Calu3 (cell line): Measurements from ENCODE around the gene NEURL1. TPM values are rescaled to one million over a fixed set of nuclear protein-coding genes. Genes with fewer than 3 reads are reported as not detected.

ENCODE experiments used
- BruUV-seq: library from RNA; stranded (reverse); fragments of 400-500 nt; replicated peaks from 2 replicates; lab custom pipeline; 2021; lab: Mats Ljungman, UMichigan
- CTCF ChIA-PET: fragments of 300-600 bp; sonication (Branson Sonifier 250); formaldehyde crosslinking; loops from one replicate; lab custom pipeline; 2022; ENCODE audit warnings: antibody characterized with exemption; lab: Charles Lee
- DNase-seq: peaks from one replicate; pipeline ENCODE4 v3.0.0; 2022
- H3K27ac Mint-ChIP-seq: one replicate; pipeline ENCODE4 v1.8.0; 2022; ENCODE audit warnings: mixed read lengths; ENCODE audit not compliant: unreplicated experiment
- H3K27me3 Mint-ChIP-seq: one replicate; pipeline ENCODE4 v1.8.0; 2022; ENCODE audit warnings: mixed read lengths; ENCODE audit not compliant: unreplicated experiment
- H3K36me3 Mint-ChIP-seq: one replicate; pipeline ENCODE4 v1.8.0; 2022; ENCODE audit warnings: mild to moderate bottlenecking, moderate library complexity, mixed read lengths; ENCODE audit not compliant: insufficient read depth, unreplicated experiment
- H3K4me1 Mint-ChIP-seq: one replicate; pipeline ENCODE4 v1.8.0; 2022; ENCODE audit warnings: mild to moderate bottlenecking, low read depth, mixed read lengths; ENCODE audit not compliant: unreplicated experiment
- H3K4me3 Mint-ChIP-seq: one replicate; pipeline ENCODE4 v1.8.0; 2022; ENCODE audit warnings: mild to moderate bottlenecking, low read depth, moderate library complexity, mixed read lengths; ENCODE audit not compliant: unreplicated experiment
- H3K9me3 Mint-ChIP-seq: one replicate; pipeline ENCODE4 v1.8.0; 2022; ENCODE audit warnings: low read depth, mixed read lengths; ENCODE audit not compliant: unreplicated experiment
- intact Hi-C: fragments of 100-400 bp; cut with micrococcal nuclease; formaldehyde crosslinking; loops from one replicate; pipeline ENCODE4 v1.10.0; 2022; ENCODE audit not compliant: unreplicated experiment
- total RNA-seq: library from RNA; stranded (reverse); gene quantifications from 2 replicates; pipeline ENCODE4 v1.2.3, GENCODE V29; 2022
- TF ChIP-seq, protein P1 (sequence below): fragments of 200-600 bp; IDR thresholded peaks from one replicate; pipeline ENCODE4 v1.8.0; 2022; ENCODE audit warnings: antibody characterized with exemption; ENCODE audit not compliant: unreplicated experiment

NEURL1 gene
- total RNA-seq, 1 experiment from 2014 or later = not detected

DNA sequence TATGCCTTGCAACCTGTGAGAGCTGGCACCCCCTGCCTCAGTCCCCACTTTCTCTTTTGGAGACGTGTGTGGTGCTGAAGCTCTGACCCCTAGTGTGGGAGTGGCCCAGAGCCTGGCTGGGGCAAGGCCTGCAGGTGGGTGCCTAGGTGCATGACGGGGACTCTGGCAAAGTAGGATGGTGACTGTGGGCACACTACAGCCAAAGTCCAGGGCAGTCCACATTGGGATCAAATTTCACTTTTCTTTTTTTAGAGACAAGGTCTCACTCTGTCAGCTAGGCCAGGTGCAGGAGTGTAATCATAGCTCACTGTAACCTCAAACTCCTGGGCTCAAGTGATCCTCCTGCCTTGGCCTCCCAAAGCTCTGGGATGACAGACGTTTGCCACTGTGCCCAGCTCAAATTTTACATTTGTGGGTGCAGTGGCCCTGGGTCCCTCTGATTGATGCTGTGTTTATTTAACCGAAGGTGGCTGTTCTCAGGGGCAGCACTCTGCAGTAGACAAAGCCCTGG is 52.3 kb downstream of the NEURL1 start:
- TF ChIP-seq, protein P1, sequence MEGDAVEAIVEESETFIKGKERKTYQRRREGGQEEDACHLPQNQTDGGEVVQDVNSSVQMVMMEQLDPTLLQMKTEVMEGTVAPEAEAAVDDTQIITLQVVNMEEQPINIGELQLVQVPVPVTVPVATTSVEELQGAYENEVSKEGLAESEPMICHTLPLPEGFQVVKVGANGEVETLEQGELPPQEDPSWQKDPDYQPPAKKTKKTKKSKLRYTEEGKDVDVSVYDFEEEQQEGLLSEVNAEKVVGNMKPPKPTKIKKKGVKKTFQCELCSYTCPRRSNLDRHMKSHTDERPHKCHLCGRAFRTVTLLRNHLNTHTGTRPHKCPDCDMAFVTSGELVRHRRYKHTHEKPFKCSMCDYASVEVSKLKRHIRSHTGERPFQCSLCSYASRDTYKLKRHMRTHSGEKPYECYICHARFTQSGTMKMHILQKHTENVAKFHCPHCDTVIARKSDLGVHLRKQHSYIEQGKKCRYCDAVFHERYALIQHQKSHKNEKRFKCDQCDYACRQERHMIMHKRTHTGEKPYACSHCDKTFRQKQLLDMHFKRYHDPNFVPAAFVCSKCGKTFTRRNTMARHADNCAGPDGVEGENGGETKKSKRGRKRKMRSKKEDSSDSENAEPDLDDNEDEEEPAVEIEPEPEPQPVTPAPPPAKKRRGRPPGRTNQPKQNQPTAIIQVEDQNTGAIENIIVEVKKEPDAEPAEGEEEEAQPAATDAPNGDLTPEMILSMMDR = no peak
- Mint-ChIP-seq H3K4me3 (no peak overlapping the region), H3K36me3 (no peaks in the 10 kb centered on the region), H3K27ac (no peak overlapping the region), H3K9me3 (no peaks in the 10 kb centered on the region), H3K4me1 (no peaks in the 10 kb centered on the region), H3K27me3 (peaks cover 43% of the 10 kb centered on the region)
- no peak for DNase-seq
- CTCF ChIA-PET = no interaction called here
- intact Hi-C loops = no loop called here
- BruUV-seq = no TSS peak

DNA sequence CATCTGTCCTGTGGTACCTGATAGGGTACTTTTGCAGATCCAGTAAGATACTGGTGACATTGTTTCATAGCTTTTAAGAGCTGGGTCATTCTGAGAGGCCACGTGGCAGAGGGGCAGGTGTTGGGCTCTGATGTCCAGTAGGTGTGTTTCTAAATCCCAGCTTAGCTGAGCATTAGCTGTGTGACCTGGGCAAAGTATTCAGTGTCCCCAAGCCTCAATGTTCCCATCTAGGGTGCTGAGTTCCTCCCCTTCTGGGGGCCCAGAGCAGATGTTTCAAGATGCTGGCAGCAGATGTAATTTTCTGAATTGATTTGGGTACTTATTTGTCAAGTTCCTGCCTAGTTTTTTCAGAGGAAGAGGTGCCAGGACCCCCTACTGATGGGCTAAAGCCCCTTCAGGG is 52.9 kb downstream of the NEURL1 start:
- DNase-seq = no peak
- peaks cover 37% of the 10 kb centered on the region for H3K27me3 Mint-ChIP-seq
- no peaks in the 10 kb centered on the region for H3K36me3 Mint-ChIP-seq
- BruUV-seq = no TSS peak
- TF ChIP-seq, protein P1 = no peak
- H3K4me1 Mint-ChIP-seq = no peaks in the 10 kb centered on the region
- CTCF ChIA-PET = no interaction called here
- H3K27ac Mint-ChIP-seq = no peak overlapping the region
- intact Hi-C loops = no loop called here
- no peaks in the 10 kb centered on the region for H3K9me3 Mint-ChIP-seq
- H3K4me3 Mint-ChIP-seq = no peak overlapping the region

DNA sequence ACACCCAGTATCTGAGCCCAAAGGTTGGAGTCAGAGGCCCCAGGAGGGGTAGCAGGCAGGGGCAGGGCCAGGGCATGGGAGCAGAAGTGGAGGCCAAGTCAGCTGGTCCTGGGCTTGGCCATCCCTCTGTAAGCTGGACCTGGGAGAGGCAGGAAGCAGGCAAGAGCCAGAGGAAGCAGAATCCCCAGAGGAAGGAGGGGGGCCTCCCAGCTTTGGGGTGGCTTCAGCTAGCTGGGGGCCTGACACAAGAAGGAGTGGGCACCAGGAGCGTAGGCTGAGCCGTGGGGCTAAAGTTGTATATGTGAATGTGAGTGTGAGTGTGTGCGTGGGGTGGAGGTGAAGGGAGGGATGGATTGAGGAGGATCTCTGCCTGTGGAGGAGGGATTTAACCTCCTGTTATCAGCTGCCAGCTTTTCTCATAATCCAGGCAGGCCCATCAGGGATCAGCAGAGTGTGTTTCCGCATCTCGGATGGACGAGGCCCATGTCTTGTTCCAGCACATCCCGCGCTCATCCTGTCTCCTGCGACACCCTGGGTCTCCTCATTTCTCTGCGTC is 54.0 kb downstream of the NEURL1 start:
- Mint-ChIP-seq H3K36me3 (no peaks in the 10 kb centered on the region), H3K4me1 (no peaks in the 10 kb centered on the region), H3K27me3 (peaks cover 42% of the 10 kb centered on the region), H3K27ac (no peak overlapping the region), H3K9me3 (no peaks in the 10 kb centered on the region), H3K4me3 (no peak overlapping the region)
- DNase-seq = no peak
- intact Hi-C loops = no loop called here
- no TSS peak for BruUV-seq
- CTCF ChIA-PET = no interaction called here
- TF ChIP-seq, protein P1 = no peak

DNA sequence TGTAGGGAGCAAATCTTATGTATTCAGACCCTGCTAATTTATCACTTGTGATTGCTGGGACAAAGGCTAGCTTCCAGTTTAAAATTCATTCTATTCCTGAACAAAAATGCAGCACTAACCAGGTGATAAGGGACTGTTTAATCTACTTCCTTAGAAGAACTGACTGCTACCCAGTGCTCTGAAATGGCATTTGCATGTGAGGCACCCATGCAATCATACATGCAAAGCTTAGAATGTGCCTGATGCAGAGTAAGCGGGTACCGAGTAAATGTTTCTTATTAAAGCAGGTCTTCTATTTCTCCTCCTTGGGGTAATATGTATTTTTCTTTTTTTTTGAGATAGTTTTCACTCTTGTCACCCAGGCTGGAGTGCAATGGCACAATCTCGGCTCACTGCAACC is 54.5 kb downstream of the NEURL1 start:
- Mint-ChIP-seq H3K27ac (no peak overlapping the region), H3K36me3 (no peaks in the 10 kb centered on the region), H3K4me1 (no peaks in the 10 kb centered on the region), H3K9me3 (no peaks in the 10 kb centered on the region), H3K4me3 (no peak overlapping the region), H3K27me3 (peaks cover 46% of the 10 kb centered on the region)
- CTCF ChIA-PET = no interaction called here
- no peak for DNase-seq
- no TSS peak for BruUV-seq
- TF ChIP-seq, protein P1 = no peak
- intact Hi-C loops = no loop called here
